GM18861 (cell line): ENCODE results near the gene ZMIZ2.
A peak's percentile ranks its signal among the peaks of the same experiment; 100 is the strongest.
"Not testable (repeated sequence)": the region's sequence is repeated elsewhere in the genome, so short reads cannot be mapped to it uniquely, and the experiment has no call there.

Source experiments
- ATAC-seq: cut with Tn5 transposase; IDR thresholded peaks from one replicate; pipeline ENCODE4 v1.9.1; 2021; ENCODE audit not compliant: unreplicated experiment

ZMIZ2 gene, protein sequence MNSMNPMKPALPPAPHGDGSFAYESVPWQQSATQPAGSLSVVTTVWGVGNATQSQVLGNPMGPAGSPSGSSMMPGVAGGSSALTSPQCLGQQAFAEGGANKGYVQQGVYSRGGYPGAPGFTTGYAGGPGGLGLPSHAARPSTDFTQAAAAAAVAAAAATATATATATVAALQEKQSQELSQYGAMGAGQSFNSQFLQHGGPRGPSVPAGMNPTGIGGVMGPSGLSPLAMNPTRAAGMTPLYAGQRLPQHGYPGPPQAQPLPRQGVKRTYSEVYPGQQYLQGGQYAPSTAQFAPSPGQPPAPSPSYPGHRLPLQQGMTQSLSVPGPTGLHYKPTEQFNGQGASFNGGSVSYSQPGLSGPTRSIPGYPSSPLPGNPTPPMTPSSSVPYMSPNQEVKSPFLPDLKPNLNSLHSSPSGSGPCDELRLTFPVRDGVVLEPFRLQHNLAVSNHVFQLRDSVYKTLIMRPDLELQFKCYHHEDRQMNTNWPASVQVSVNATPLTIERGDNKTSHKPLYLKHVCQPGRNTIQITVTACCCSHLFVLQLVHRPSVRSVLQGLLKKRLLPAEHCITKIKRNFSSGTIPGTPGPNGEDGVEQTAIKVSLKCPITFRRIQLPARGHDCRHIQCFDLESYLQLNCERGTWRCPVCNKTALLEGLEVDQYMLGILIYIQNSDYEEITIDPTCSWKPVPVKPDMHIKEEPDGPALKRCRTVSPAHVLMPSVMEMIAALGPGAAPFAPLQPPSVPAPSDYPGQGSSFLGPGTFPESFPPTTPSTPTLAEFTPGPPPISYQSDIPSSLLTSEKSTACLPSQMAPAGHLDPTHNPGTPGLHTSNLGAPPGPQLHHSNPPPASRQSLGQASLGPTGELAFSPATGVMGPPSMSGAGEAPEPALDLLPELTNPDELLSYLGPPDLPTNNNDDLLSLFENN

DNA sequence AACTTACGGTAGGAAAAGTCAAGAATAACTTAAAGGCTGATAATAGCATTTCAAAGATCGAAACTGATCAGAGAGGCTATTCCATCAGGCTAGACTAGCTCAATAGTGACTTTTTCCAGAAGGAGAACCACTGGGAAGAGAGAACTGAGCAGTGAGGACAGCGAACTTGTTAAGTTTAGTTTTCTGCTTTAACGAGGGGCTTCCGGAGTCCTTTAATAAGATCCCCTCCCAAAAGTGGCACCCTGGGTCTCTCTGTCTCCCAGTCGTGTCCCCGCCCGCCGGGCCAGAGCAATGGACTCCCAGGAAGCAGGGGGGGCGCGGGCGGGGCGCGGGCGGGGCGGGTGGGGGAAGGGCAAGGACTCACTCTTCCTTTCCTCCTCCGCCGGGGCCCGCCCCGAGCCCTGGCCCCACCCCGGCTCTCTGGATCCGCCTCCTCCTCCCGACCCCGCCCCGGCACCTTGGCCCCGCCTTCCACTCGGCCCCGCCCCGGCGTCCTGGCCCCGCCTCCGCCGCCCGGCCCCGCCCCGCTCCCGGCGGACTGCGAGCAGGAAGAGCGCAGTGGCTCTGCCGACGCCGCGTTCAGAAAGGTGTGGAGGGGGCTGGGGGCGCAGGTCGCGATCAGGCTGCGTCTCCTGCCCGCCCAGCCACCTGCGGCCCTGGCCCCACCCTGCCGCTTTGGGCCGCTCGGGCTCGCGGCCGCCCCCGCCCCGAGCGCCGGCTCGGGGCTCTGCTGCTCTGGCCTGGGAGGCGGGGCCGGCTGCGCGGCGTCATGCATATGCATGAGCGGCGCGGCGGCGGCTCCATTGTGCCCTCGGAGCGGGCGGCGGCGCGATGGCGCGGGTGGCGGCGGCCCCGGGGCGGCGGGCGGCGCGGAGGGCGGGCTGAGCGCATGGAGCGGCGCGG is at the start of gene ZMIZ2:
Gene ZMIZ2, plus strand, starts transcription at position 803 of the 903 bp plus-strand sequence. CDS start 7,403 bp downstream, outside the sequence.
- peak; percentile 54 for ATAC-seq

DNA sequence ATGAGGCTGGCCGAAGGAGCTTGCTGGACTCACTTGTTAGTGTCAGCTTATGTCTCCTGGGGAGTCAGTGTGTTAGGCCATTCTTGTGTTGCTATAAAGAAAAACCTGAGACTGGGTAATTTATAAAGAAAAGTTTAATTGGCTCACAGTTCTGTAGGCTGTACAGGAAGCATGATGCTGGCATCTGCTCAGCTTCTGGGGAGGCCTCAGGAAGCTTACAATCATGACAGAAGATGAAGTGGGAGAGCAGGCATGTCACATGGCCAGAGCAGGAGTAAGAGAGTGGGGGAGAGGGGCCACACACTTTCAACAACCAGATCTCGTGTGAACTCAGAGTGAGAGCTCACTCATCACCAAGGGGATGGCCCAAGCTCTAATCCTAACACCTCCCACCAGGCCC is 49.0 kb upstream of the ZMIZ2 start:
- ATAC-seq: not testable (repeated sequence)

DNA sequence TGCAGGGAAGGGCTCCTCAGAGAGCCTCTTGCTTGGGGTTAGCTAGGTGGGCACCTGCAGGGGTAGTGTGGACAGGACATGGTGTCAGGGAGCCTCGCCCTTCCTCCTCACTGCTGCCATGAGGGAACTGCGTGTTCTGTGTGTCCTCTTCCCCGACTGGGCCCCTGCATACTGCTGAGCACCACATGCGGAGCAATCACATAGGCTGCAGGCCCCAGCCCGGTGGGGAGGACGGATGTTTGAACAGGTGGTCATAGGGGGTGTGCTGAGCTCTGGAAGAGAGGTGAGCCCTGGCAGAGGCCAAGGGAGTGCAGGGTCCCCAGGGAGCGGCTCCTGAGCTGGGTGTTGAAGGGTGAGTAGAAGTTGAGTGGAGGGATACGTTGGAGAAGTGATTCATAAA is 48.3 kb upstream of the ZMIZ2 start:
- no peak for ATAC-seq

DNA sequence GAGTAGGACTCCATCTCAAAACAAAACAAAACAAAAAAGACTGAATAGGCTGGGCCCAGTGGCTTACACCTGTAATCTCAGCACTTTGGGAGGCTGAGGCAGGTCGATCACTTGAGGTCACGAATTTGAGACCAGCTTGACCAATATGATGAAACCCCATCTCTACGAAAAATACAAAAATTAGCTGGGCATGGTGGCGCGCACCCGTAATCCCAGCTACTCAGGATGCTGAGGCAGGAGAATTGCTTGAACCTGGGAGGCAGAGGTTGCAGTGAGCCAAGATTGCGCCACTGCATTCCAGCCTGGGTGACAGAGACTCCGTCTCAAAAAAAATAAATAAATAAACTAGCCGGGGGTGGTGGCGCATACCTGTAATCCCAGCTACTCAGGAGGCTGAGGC is 45.3 kb upstream of the ZMIZ2 start:
- not testable (repeated sequence) for ATAC-seq

DNA sequence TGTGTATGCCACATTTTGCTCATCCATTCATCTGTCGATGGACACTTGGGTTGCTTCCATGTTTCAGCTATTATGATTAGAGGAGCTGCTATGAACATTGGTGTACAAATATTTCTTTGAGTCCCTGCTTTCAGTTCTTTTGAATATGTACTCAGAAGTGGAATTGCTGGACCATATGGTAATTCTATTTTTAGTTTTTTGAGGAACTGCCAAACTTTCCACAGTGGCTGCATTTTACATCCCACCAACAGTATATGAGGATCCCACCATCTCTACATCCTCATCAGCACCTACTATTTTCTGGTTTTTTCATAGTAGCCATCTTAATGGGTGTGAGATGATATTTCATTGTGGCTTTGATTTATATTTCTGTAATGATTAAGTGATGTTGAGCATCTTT is 44.7 kb upstream of the ZMIZ2 start:
- ATAC-seq: no peak

DNA sequence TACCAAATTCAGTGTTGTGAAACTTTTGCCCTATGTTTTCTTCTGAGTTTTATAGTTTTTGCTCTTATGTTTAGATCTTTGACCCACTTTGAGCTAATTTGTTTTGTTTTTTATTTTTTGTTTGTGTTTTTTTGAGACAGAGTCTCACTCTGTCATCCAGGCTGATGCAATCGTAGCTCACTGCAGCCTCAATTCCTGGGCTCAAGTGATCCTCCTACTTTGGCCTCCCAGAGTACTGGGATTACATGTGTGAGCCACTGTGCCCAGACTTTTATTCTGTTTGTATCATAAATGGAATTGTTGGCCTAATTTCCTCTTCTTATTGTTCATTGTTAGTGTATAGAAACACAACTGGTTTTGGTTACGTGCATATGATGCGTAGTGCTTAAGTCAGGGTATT is 43.2 kb upstream of the ZMIZ2 start:
- no peak for ATAC-seq

DNA sequence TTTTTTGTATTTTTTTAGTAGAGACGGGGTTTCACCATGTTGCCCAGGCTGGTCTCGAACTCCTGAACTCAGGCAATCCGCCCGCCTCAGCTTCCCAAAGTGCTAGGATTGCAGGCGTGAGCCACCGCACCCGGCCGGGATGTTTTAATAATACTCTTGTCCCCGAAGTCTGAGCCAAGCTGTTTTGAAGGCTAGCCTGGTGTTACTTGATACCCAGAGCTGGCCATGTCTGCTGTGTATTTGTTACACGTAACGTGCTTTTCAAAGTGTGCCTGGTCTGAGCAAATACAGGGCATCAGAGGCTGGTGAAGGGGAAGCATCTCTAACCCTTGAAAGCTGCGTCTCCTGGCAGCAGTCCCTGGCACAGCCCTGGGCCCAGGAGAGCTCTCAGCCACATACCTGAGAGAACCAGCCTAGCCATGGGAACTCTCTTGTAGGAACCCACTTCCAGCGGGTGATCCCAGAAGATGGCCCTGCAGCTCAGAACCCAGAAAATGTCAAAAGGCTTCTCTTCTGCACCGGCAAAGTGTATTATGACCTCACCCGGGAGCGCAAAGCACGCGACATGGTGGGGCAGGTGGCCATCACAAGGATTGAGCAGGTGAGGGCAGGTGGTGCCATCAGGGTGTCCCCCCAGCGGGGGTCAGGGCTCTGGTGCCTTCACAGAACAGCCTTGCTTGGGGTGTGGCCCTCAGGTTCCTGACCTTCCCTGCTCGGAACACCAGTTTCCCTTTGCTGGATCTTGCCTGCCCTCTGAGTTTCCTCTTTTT is 41.7 kb upstream of the ZMIZ2 start:
- no peak for ATAC-seq

DNA sequence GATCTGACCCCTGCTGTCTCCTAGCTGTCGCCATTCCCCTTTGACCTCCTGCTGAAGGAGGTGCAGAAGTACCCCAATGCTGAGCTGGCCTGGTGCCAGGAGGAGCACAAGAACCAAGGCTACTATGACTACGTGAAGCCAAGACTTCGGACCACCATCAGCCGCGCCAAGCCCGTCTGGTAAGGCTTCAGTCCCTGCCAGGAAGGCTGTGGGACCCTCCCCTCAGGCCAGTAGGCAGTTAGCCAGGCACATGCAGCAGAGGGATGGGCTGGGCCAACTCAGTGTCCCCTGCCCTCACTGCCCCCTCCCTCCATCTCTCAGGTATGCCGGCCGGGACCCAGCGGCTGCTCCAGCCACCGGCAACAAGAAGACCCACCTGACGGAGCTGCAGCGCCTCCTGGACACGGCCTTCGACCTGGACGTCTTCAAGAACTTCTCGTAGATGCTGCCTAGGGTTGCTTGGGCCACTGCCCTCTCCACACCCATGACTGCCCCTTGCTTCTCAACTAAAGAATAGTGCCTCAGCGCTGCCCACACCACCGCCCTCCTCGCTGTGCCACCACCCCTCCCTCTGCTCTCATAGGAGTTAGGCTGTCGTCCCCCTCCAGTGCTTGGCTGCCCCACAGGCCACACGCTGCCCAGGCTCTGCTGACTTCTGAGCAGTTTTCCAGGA is 41.0 kb upstream of the ZMIZ2 start:
- no peak for ATAC-seq

DNA sequence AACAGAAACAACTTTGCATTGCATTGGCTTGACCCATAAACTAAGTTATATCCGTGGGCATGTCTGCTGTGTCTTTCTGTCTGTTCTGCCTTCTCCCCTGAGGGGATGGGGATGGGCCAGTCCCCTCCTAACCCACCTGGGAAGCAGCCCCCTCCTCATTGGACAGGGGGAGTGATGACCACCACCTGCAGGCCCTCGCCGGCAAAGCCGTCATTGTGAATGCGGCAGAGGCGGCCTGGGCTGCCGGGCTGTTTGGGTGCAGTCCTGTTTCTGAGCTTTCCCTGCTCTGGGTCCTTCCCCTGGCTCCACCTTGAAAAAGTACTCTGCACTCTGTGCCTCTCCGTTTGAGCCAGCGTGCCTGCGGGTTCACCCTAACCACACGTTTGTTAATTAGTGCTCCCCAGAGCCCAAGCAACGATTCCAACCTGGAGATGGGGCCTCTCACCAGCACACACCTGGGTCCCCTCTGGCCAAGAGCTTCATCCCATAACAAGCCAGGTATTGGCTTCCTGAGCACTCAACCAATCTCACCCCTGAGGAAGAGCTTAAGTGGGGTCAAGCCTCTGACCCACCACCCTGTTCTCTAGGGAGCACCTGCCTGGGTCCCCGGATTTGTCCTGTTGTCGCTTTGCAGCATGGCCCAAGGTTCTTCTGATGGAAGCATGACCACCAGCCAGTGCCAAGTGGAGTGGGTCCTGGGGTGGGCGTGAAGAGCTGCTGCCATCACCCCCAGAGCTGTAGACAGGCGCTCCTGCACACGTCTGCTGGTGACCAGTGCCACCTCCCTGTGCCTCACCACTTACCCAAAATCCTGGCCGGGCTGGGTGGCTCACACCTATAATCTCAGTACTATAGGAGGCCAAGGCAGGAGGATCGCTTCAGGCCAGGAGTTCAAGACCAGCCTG is 39.4 kb upstream of the ZMIZ2 start:
- no peak for ATAC-seq

DNA sequence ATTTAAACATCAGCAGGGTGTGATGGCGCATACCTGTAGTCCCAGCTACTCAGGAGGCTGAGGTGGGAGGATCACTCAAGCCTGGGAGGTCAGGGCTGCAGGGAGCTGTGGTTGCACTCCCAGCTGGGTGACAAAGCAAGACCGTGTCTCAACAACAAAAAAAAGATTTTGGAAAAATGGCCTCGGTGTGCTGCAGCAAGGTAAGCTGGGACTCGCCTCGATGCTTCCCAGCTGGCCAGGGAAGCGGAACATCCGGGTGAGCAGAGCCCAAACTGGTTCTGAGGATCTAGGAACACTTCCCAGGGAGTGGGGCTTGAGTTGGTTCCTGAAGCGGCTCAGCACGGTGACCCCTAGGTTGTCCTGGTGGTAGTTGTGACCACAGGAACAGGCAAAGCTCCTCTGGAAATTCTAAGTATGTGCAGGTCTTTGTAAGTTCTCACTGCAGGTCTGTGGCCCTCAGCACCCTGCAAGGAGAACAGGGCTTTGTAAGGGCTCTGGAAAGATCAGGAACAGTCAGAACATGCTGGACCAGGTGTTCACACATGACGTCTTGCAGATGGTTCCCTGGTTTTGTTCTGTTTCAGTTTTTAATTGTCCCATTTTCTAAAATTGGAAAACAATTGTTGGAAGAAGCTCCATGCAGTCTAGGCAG is 38.6 kb upstream of the ZMIZ2 start:
- no peak for ATAC-seq

DNA sequence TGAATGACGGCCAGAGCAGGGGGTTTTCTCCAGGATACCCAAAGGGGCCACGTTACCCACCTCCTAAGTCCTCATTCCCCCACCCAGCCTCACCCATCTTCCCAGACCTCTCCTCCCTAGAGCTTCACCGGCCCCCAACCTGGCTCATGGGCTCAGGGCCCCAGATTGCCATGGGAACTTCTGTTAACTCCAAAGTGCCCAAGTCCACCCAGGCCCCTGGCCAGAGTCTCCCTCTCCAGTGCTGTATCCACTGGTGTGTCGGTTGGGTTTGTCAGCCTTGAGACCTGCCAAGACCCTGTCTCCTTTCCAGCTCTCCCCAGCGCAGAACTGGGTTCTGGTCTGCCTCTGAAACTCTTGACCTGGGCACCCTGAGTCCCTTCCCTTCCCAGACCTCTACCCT is 37.1 kb upstream of the ZMIZ2 start:
- ATAC-seq: no peak

DNA sequence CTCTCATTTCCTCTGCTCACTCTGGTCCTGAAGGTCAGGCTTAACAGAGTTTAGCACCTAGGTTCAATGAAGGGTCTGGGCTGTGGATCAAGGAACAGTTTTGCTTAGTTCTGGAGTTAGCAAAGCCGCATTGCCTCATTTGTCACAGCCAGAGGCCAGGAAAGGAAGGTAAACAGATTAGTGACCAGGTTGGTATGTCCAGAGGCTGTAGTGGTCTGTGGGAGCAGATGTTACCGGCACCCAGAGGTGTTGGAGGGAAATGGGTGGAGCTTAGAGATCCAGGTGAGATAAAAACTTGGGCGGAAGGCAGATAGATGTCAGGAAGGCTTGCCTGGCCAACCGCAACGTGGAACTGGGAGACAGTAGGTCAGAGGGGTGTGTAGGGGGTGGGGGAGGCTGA is 36.6 kb upstream of the ZMIZ2 start:
- ATAC-seq: no peak

DNA sequence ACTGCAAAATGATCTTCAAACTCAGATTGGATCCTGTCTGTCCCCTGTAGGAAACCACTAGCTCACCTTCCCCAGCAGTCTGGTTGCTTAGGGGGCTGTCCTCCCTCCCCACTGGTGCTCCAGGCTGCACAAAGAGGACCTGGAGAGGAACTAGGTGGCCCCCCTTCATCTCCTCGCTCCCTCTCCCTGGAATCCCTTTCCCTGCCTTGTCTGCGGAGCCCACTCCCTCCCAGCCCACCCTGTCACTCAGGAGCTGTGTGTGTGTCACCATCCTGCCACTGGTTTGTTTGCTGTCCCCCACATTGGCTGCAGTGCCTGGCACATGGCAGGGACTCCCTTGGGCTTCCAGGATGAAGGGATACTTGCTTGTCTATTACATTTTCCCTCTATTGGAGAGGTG is 35.5 kb upstream of the ZMIZ2 start:
- ATAC-seq: no peak

DNA sequence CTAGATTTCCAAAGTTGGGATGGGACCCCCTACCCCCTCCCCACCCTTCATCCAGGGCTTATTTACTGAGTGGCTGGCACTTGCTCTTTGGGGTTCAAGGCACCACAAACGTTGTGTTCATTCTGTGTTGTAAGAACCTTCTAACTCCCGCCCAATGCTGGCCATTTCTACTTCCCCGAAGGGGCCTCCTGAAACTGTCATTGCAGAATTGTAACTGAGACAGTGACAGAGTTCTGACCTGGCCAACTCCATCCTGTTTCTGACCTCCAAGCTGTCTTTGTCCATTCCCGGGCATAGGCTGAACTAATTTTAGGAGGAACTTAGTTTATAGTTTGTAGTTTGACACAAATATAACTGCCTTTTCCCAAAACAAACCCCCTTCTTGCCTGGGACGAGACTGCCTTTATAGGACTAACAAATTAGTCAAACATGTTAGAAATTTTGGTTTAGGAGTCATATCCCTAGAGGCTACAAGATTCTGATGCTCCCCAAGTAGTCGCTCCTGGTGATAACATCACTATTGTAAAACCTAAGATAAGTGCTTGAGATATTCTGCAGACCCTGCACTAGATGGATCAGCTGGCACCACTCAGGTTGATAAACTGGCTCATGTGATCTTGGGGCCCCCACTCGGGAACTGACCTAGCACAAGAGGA is 34.8 kb upstream of the ZMIZ2 start:
- no peak for ATAC-seq

DNA sequence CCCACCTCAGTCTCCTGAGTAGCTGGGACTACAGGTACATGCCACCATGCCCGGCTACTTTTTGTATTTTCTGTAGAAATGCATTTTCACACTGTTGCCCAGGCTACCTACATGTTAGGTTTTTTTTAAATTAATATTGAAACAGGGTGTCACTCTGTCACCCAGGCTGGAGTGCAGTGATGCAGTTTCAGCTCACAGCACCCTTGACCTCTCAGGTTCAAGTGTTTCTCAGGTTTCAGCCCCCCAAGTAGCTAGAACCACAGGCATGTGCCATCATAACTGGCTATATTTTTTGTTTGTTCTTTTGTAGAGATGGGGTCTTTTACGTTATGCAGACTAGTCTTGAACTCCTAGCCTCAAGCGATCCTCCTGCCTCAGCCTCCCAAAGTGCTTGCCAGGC is 32.4 kb upstream of the ZMIZ2 start:
- ATAC-seq: no peak

DNA sequence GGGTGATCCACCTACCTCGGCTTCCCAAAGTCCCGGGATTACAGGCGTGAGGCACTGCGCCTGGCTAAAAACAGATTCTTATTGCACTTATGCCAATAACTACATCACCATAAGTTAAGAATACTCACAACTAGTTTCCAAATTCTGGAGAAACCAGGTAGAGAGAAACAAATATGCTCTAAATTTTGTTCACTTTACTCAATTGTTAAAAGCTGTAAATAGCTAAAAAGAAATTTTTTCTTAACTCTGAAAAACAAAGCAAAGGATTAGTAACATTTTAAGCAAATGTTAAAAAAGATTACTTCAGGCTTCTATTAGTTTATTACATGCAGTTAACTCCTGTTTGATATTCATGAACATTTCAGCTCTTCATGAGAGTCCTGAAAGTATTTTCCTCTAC is 28.3 kb upstream of the ZMIZ2 start:
- ATAC-seq: no peak

DNA sequence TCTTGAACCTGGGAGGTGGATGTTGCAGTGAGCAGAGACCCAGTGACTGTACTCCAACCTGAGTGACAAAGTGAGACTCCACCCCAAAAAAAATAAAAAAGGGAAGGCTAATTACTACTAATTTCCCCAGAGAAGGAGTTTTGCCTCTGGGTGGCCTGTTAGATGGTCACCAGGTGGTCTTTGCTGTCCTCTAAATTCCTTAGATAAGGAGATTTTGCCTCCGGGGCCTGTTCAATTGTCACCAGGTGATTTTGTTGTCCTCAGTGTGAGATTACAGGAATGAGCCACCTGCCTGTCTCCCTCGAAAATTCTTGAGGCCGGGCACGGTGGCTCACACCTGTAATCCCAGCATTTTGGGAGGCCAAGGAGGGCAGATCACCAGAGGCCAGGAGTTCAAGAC is 24.4 kb upstream of the ZMIZ2 start:
- ATAC-seq: no peak

DNA sequence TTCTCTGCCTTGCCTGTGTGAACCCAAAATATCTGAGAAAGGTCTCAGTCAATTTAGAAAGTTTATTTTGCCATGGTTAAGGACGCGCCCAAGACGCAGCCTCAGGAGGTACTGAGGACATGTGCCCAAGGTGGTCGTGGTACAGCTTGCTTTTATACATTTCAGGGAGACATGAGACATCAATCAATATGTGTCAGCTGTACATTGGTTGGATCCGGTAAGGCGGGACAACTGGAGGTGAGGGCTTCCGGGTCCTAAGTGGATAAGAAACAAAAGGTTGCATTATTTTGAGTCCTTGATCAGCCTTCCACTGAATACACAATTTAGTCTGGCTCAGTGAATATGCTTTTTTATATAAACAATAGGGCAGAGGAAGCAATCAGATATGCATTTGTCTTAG is 22.4 kb upstream of the ZMIZ2 start:
- not testable (repeated sequence) for ATAC-seq
